ENCODE results near the gene FBRS.
"Not testable (repeated sequence)": the region's sequence is repeated elsewhere in the genome, so short reads cannot be mapped to it uniquely, and the experiment has no call there.

Gene FBRS

DNA sequence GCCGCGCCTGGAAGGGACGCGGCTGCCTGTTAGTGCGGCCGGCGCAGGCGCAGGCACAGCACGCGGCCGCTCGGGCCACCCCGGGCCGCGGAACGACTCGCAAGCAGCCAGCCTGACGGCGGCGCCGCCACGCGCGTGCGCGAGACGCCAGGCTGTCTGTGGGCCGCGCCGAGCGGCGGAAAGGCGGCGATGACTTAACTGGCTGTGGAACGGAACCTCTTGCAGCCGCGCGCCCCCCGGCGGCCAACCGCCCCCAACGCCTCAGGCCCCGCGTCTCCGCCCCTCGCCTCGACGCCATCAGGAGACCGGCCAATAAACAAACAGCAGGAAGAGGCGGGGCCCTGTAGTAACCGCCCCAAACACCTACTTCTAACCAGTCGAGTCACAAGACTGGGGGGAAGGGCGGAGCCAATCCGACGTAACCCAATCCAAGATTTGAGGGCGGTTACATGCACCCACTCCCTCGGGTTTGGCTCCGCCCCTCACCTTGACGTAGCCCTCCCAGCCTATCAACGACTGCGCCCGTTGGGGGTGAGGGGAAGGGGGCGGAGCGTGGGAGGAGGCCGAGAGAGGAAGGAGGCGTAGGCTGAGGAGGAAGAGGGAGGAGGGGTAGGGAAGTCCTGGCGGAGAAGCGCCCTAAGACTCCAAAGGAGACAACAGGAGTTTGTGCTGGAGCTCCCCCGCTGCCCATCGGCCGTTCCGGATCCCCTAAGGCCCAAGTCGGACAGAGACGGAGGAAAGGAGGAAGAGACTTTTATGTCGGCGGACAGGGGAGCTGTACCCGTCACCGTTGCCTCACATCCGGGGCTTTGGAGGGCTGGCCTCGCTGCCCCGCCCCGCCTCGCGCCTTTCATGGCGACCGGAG, at the start of gene FBRS:
FBRS (plus strand) TSS at position 566 of the 865 bp plus-strand sequence. CDS start 1,088 bp downstream, outside the sequence.
- DNase-seq (ENCODE audit: low read depth in 3 of 3, low spot score in 1 of 3): peak; percentile 99 to 100 (median 100)

- DNase-seq (ENCODE audit: low read depth in 3 of 3, low spot score in 1 of 3): peak in 2 of 3 donors; percentile 23 to 42
Measured at GRCh38 chr16:30609002-30609925, 49.0 kb upstream of the FBRS start.

DNA sequence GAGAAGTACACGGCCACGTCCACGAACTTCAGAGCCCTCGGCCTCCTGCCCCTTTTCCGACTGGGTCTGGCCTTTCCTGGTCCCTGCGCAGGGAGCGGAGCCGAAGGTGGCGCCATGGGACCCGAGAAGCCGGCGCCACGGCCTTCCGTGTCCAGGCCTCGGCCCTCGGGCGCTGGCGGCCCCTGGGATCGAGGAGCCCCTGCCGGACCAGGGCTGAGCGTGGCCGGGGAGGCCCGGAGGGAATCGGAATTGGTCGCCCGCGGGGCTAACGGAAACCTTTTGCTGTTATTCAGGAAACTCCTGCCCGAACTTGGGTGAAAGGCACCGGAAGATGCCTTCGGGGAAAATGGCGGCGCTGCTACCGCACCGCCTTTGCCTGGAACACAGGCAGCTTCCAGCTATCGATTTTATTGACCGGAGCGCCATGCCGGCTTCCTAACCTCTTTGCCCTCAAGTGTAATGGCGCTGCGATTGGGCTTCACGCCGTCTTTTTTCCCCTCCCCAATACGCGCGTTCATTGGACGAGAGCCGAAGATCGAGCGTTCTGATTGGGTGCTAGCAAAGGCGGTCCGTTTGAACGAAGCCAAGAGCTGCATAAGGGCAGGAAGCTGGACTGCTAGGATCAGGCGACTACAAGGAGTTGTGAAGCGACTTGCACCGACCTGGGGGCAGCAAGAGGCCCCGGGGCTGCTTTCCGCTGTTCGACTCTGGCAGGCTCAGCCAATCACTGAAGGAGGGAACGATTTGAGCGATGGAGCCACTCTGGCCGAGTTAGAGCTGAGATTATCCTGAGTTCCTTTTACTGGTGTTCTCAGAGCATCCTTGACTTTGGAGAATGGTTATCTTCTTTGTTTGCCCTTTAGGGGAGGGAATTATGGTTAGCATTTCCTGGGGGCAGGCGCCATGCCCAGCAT, 48.0 kb upstream of the FBRS start, which contains the start of gene ZNF689:
ZNF689 (minus strand) TSS at position 464 of the 914 bp plus-strand sequence; CDS start at position 116, 348 bp downstream.
- DNase-seq (ENCODE audit: low read depth in 3 of 3, low spot score in 1 of 3): peak; percentile 85 to 90 (median 89)

- peak in 1 of 3 donors; percentile 43 for DNase-seq (ENCODE audit: low read depth in 3 of 3, low spot score in 1 of 3)
Measured at GRCh38 chr16:30615358-30616091, 42.7 kb upstream of the FBRS start.

DNA sequence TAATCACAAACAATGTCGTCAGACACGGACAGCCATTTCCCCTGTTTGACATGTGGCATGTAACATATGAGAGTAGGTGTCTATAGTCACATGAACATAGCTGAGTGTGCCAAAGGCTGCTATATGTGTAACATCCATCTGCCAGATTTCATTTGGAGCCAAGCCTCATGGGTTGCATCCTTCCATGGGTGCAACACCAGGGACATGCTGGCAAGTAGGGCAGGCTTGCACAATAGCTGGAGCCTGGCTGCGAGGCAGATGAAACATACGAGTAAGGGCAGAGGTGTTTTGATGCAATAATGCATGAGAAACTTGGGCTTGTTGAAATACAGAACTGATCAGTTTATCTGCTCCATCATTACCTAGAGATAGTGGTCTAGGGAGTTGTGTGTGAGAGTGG, 39.0 kb upstream of the FBRS start:
- DNase-seq (ENCODE audit: low read depth in 3 of 3, low spot score in 1 of 3): no peak

GRCh38 chr16:30619638-30620037, 38.6 kb upstream of the FBRS start:
- no peak for DNase-seq (ENCODE audit: low read depth in 3 of 3, low spot score in 1 of 3)

- no peak for DNase-seq (ENCODE audit: low read depth in 3 of 3, low spot score in 1 of 3)
Measured at GRCh38 chr16:30620169-30620568, 38.1 kb upstream of the FBRS start.

- no peak for DNase-seq (ENCODE audit: low read depth in 3 of 3, low spot score in 1 of 3)
Measured at GRCh38 chr16:30621765-30622164, 36.5 kb upstream of the FBRS start.

DNA sequence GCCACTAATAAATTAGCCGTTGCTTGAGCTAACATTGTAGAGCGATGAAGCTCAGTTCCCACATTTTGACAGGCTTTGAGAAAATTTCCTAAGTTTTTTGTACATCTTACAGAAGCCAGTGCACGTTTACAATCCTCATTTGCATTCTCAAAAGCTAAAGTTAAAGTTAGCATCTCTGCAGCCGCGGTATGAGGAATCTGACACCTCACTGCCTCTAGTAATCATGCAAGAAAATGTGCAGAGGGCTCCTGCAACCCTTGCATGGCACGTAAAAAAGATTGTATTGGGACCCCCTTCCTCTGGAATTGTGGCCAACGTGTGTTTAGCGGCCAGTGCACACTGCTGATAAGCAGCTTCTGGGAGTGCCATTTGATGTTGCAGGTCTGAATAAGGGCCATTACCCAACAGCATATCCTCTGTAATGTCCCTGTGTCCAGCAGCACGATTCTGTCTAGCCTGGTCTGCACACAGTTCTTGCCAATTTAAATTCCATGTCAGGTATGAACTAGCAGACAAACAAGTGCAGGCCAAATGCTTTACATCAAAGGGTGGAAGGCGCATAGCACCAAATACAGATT, 35.7 kb upstream of the FBRS start:
- DNase-seq (ENCODE audit: low read depth in 3 of 3, low spot score in 1 of 3): no peak

- no peak for DNase-seq (ENCODE audit: low read depth in 3 of 3, low spot score in 1 of 3)
Measured at GRCh38 chr16:30623536-30624283, 34.5 kb upstream of the FBRS start.

DNA sequence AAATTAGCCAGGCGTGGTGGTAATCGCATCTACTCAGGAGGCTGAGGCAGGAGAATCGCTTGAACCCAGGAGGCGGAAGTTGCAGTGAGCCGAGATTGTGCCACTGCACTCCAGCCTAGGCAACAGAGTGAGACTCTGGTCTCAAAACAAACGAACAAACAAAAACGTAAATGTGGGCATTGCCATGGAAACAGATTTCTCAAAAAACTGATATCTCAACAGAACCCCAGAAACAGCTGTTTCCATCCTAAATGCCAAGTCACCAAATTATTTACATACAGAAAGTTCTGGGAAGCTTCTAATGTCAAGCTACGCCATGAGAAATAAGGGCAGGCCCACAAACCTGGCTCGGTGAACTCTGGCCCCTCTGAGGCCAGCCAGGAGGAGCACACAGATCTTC, 32.0 kb upstream of the FBRS start:
- no peak for DNase-seq (ENCODE audit: low read depth in 3 of 3, low spot score in 1 of 3)

GRCh38 chr16:30628628-30629540, 29.3 kb upstream of the FBRS start:
- peak; percentile 55 to 94 (median 72) for DNase-seq (ENCODE audit: low read depth in 3 of 3, low spot score in 1 of 3)

DNA sequence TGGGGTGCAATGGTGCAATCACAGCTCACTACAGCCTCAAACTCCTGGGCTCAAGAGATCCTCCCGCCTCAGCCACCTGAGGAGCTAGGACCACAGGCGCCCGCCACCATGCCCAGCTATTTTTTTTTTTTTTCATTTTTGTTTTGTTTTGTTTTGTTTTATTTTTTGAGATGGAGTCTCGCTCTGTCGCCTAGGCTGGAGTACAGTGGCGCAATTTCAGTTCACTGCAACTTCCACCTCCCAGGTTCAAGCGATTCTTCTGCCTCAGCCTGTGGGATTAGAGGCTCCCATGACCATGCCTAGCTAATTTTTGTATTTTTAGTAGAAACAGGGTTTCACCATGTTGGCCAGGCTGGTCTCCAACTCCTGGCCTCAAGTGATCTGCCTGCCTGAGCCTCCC, 25.8 kb upstream of the FBRS start:
- not testable (repeated sequence) for DNase-seq (ENCODE audit: low read depth in 3 of 3, low spot score in 1 of 3)

DNA sequence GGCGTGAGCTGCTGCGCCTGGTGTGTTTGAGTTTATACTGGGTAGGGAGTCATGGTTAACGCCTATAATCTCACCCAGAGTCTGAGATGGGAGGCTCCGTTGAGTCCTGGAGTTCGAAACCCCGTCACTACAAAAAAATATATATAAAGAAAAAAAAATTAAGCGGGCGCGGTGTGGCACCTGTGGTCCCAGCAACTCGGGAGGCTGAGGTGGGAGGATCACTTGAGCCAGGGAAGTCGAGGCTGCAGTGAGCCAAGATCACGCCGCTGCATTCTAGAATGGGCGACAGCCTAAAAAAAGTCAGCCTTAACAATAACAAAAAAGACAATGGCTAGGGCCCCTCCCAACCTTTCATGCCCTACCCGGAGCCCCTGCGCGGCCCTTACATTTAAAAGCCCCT, 24.7 kb upstream of the FBRS start:
- no peak for DNase-seq (ENCODE audit: low read depth in 3 of 3, low spot score in 1 of 3)

GRCh38 chr16:30636599-30636998, 21.6 kb upstream of the FBRS start:
- no peak for DNase-seq (ENCODE audit: low read depth in 3 of 3, low spot score in 1 of 3)

- not testable (repeated sequence) for DNase-seq (ENCODE audit: low read depth in 3 of 3, low spot score in 1 of 3)
Measured at GRCh38 chr16:30637139-30637538, 21.1 kb upstream of the FBRS start.

DNA sequence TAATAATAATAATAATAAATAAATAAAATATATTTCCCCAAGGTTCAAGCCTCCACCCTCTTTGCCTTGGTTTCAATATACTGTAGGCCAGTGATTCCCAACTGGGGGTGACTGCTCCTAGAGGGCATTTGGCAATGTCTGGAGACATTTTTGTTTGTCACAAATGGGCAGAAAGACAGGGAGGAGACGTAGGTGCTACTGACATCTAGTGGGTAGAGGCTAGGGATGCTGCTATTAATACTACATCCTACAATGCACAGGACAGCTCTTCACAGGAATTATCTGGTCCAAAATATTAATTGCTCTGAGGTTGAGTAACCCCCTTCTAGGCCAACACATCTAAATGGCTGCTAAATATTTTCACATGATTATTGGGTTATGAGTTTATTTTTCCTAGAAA, 20.3 kb upstream of the FBRS start:
- no peak for DNase-seq (ENCODE audit: low read depth in 3 of 3, low spot score in 1 of 3)

Data from stimulated activated CD4-positive, alpha-beta T cell treated with anti-CD3 and anti-CD28 coated beads, TNF-alpha, amount 100 ng/mL, for 1 hour (primary cell).